ENCODE measurements around the gene THBS3. TPM values are rescaled to one million over a fixed set of nuclear protein-coding genes. Genes with fewer than 3 reads are reported as not detected.

Gene THBS3
- total and polyA plus RNA-seq, 3 experiments from 2014 or later: 2.9 to 7.9 (median 7.8) TPM

- Histone ChIP-seq H3K36me3 (ENCODE audit: insufficient read depth, low read length) (peaks cover 14% of the 10 kb centered on the region), H3K9me3 (ENCODE audit: low read length) (no peaks in the 10 kb centered on the region), H3K27ac (ENCODE audit: low read depth, low read length) (no peak overlapping the region), H3K4me3 (ENCODE audit: low read length) (no peak overlapping the region), H3K4me1 (ENCODE audit: insufficient read depth, low read length) (peaks cover 33% of the 10 kb centered on the region), H3K27me3 (ENCODE audit: insufficient read depth, low read length, poor library complexity, severe bottlenecking) (no peaks in the 10 kb centered on the region)
- Mint-ChIP-seq H3K9me3 (no peaks in the 10 kb centered on the region), H3K27ac (peak overlapping the region in 3 of 8 donors; percentile 23 to 71 (median 43)), H3K4me3 (no peak overlapping the region), H3K36me3 (peaks cover 0 to 45% (median 2%) of the 10 kb centered on the region in 3 donors), H3K4me1 (peaks cover 21 to 45% (median 31%) of the 10 kb centered on the region in 3 donors), H3K27me3 (peaks cover 0 to 2% of the 10 kb centered on the region in 2 donors)
- no peak for DNase-seq
- CTCF ChIA-PET: interaction anchor here (0.7 to 7.1 kb wide), 11 partner anchors 10 to 116 kb away, joined by 3 to 84 read pairs (median 4); partner anchors contain the start of gene THBS3
- POLR2A ChIA-PET: interaction anchor here (1.2 kb wide), 1 partner anchor 16 kb away, joined by 3 read pairs; no protein-coding TSS in a partner anchor
These were observed 30.3 kb downstream of the THBS3 start for GRCh38 chr1:155177192-155177917.

GRCh38 chr1:155176544-155177071 is 31.1 kb downstream of the THBS3 start:
- Histone ChIP-seq H3K27ac (ENCODE audit: low read depth, low read length) (no peak overlapping the region), H3K4me1 (ENCODE audit: insufficient read depth, low read length) (peaks cover 41% of the 10 kb centered on the region), H3K36me3 (ENCODE audit: insufficient read depth, low read length) (peaks cover 14% of the 10 kb centered on the region), H3K9me3 (ENCODE audit: low read length) (no peaks in the 10 kb centered on the region), H3K4me3 (ENCODE audit: low read length) (no peak overlapping the region), H3K27me3 (ENCODE audit: insufficient read depth, low read length, poor library complexity, severe bottlenecking) (no peaks in the 10 kb centered on the region)
- ChIA-PET POLR2A (interaction anchor here (1.2 kb wide), 1 partner anchor 17 kb away, joined by 3 read pairs; no protein-coding TSS in a partner anchor), CTCF (interaction anchor here (1.0 to 7.1 kb wide), 8 partner anchors 17 to 115 kb away, joined by 3 to 84 read pairs (median 7); partner anchors contain the start of gene THBS3)
- Mint-ChIP-seq H3K27ac (peak overlapping the region in 6 of 8 donors; percentile 26 to 82 (median 62)), H3K4me1 (peaks cover 27 to 52% (median 37%) of the 10 kb centered on the region in 3 donors), H3K27me3 (peaks cover 0 to 2% of the 10 kb centered on the region in 2 donors), H3K9me3 (no peaks in the 10 kb centered on the region), H3K36me3 (peaks cover 0 to 46% (median 2%) of the 10 kb centered on the region in 3 donors), H3K4me3 (peak overlapping the region in 4 of 7 donors; percentile 35 to 78 (median 69))
- peak; percentile 65 to 84 (median 78) for DNase-seq

DNA sequence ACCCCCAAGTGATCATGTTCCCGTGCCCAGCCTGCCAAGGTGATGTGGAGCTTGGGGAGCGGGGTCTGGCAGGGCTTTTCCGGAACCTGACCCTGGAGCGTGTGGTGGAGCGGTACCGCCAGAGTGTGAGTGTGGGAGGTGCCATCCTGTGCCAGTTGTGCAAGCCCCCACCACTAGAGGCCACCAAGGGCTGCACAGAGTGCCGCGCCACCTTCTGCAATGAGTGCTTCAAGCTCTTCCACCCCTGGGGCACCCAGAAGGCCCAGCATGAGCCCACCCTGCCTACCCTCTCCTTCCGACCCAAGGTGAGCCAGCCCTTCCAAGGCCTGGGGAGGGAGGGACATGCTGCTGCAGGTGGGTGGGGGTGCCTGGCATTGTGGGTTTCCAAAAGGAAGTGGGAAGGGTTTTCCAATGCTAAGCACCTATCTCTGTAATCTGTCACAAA is 31.7 kb downstream of the THBS3 start:
- Histone ChIP-seq H3K4me3 (ENCODE audit: low read length) (no peak overlapping the region), H3K36me3 (ENCODE audit: insufficient read depth, low read length) (peaks cover 14% of the 10 kb centered on the region), H3K27ac (ENCODE audit: low read depth, low read length) (no peak overlapping the region), H3K27me3 (ENCODE audit: insufficient read depth, low read length, poor library complexity, severe bottlenecking) (no peaks in the 10 kb centered on the region), H3K9me3 (ENCODE audit: low read length) (no peaks in the 10 kb centered on the region), H3K4me1 (ENCODE audit: insufficient read depth, low read length) (peaks cover 41% of the 10 kb centered on the region)
- peaks cover 27 to 53% (median 37%) of the 10 kb centered on the region in 3 donors for H3K4me1 Mint-ChIP-seq
- peaks cover 0 to 45% (median 2%) of the 10 kb centered on the region in 3 donors for H3K36me3 Mint-ChIP-seq
- peaks cover 0 to 2% of the 10 kb centered on the region in 2 donors for H3K27me3 Mint-ChIP-seq
- ChIA-PET CTCF (interaction anchor here (1.4 to 10.7 kb wide), 9 partner anchors 18 to 90 kb away, joined by 5 to 177 read pairs (median 9); partner anchors contain the start of gene THBS3), POLR2A (interaction anchor here (2.4 kb wide), 1 partner anchor 18 kb away, joined by 16 read pairs; no protein-coding TSS in a partner anchor)
- peak overlapping the region in 2 of 7 donors; percentile 76 to 86 for H3K4me3 Mint-ChIP-seq
- DNase-seq: no peak
- no peaks in the 10 kb centered on the region for H3K9me3 Mint-ChIP-seq
- peak overlapping the region in 4 of 8 donors; percentile 26 to 82 (median 62) for H3K27ac Mint-ChIP-seq

- Mint-ChIP-seq H3K27ac (peak overlapping the region in 6 of 8 donors; percentile 42 to 85 (median 57)), H3K9me3 (no peaks in the 10 kb centered on the region), H3K4me3 (peak overlapping the region in 6 of 7 donors; percentile 59 to 99 (median 70)), H3K27me3 (peaks cover 0 to 2% of the 10 kb centered on the region in 2 donors), H3K4me1 (peaks cover 27 to 54% (median 37%) of the 10 kb centered on the region in 3 donors), H3K36me3 (peaks cover 0 to 49% (median 2%) of the 10 kb centered on the region in 3 donors)
- POLR2A ChIA-PET: interaction anchor here (0.6 to 2.4 kb wide), 2 partner anchors 18 to 24 kb away, joined by 5 to 16 read pairs; no protein-coding TSS in a partner anchor
- no peak overlapping the region for H3K27ac ChIP-seq (ENCODE audit: low read depth, low read length)
- DNase-seq: no peak
- CTCF ChIA-PET: interaction anchor here (0.6 to 10.7 kb wide), 11 partner anchors 18 to 783 kb away, joined by 3 to 177 read pairs (median 8); partner anchors contain the start of gene THBS3
- peaks cover 41% of the 10 kb centered on the region for H3K4me1 ChIP-seq (ENCODE audit: insufficient read depth, low read length)
- H3K9me3 ChIP-seq (ENCODE audit: low read length): no peaks in the 10 kb centered on the region
- H3K36me3 ChIP-seq (ENCODE audit: insufficient read depth, low read length): peaks cover 16% of the 10 kb centered on the region
- H3K4me3 ChIP-seq (ENCODE audit: low read length): no peak overlapping the region
- no peaks in the 10 kb centered on the region for H3K27me3 ChIP-seq (ENCODE audit: insufficient read depth, low read length, poor library complexity, severe bottlenecking)
These were observed 32.3 kb downstream of the THBS3 start for GRCh38 chr1:155175281-155175926.

GRCh38 chr1:155174324-155175280 is 33.1 kb downstream of the THBS3 start:
- Mint-ChIP-seq H3K27me3 (peaks cover 0 to 2% of the 10 kb centered on the region in 2 donors), H3K9me3 (no peaks in the 10 kb centered on the region), H3K4me1 (peaks cover 27 to 57% (median 37%) of the 10 kb centered on the region in 3 donors), H3K4me3 (peak overlapping the region; percentile 86 to 100 (median 98)), H3K36me3 (peaks cover 0 to 49% (median 4%) of the 10 kb centered on the region in 3 donors), H3K27ac (peak overlapping the region; percentile 79 to 99 (median 98))
- peak overlapping the region; percentile 97 for H3K4me3 ChIP-seq (ENCODE audit: low read length)
- peaks cover 21% of the 10 kb centered on the region for H3K36me3 ChIP-seq (ENCODE audit: insufficient read depth, low read length)
- no peaks in the 10 kb centered on the region for H3K27me3 ChIP-seq (ENCODE audit: insufficient read depth, low read length, poor library complexity, severe bottlenecking)
- peaks cover 41% of the 10 kb centered on the region for H3K4me1 ChIP-seq (ENCODE audit: insufficient read depth, low read length)
- CTCF ChIA-PET: interaction anchor here (0.6 to 10.7 kb wide), 12 partner anchors 19 to 783 kb away, joined by 3 to 177 read pairs (median 8); partner anchors contain the start of gene THBS3
- H3K27ac ChIP-seq (ENCODE audit: low read depth, low read length): peak overlapping the region; percentile 94
- H3K9me3 ChIP-seq (ENCODE audit: low read length): no peaks in the 10 kb centered on the region
- POLR2A ChIA-PET: interaction anchor here (0.6 to 2.4 kb wide), 3 partner anchors 19 to 90 kb away, joined by 4 to 16 read pairs (median 5); no protein-coding TSS in a partner anchor
- DNase-seq: peak; percentile 31 to 82 (median 40)

GRCh38 chr1:155173478-155174323 is 34.0 kb downstream of the THBS3 start, which contains the start of gene TRIM46:
Gene TRIM46, plus strand, starts transcription at chr1:155173849. Its CDS starts 118 bp downstream, at chr1:155173967.
- peaks cover 27 to 62% (median 37%) of the 10 kb centered on the region in 3 donors for H3K4me1 Mint-ChIP-seq
- H3K27ac Mint-ChIP-seq: peak within 1 kb of the TSS; percentile 79 to 100 (median 98)
- H3K4me3 Mint-ChIP-seq: peak within 1 kb of the TSS; percentile 86 to 100 (median 98)
- H3K27me3 Mint-ChIP-seq: peaks cover 0 to 2% of the 10 kb centered on the region in 2 donors
- H3K36me3 Mint-ChIP-seq: peaks cover 0 to 49% (median 7%) of the 10 kb centered on the region in 3 donors
- Histone ChIP-seq H3K4me1 (ENCODE audit: insufficient read depth, low read length) (peaks cover 41% of the 10 kb centered on the region), H3K4me3 (ENCODE audit: low read length) (peak within 1 kb of the TSS; percentile 97), H3K27ac (ENCODE audit: low read depth, low read length) (peak within 1 kb of the TSS; percentile 94), H3K27me3 (ENCODE audit: insufficient read depth, low read length, poor library complexity, severe bottlenecking) (no peaks in the 10 kb centered on the region), H3K36me3 (ENCODE audit: insufficient read depth, low read length) (peaks cover 30% of the 10 kb centered on the region), H3K9me3 (ENCODE audit: low read length) (no peaks in the 10 kb centered on the region)
- peak; percentile 41 to 79 (median 52) for DNase-seq
- CTCF ChIA-PET: interaction anchor here (0.6 to 10.7 kb wide), 41 partner anchors 9 to 339 kb away, joined by 3 to 177 read pairs (median 5); partner anchors contain the start of genes FDPS, PBXIP1, SCAMP3 and SLC50A1
- H3K9me3 Mint-ChIP-seq: no peaks in the 10 kb centered on the region
- POLR2A ChIA-PET: interaction anchor here (0.7 to 2.4 kb wide), 9 partner anchors 20 to 218 kb away, joined by 3 to 16 read pairs (median 4); partner anchors contain the start of genes FLAD1 and PBXIP1
